K562 (cell line): ENCODE measurements around the gene CHRNA9. TPM values are rescaled to one million over a fixed set of nuclear protein-coding genes. Genes with fewer than 3 reads are reported as not detected.

Experiments
- ARID2 ChIP-seq: fragments of 450-650 bp; IDR thresholded peaks from 2 replicates; pipeline ENCODE4 v1.6.1; 2017; ENCODE audit warnings: antibody characterized with exemption, mild to moderate bottlenecking
- CTCF ChIP-seq, 3 experiments: IDR thresholded peaks in 2 of 3; conservative IDR thresholded peaks in 1 of 3; 2 replicates each; pipeline ENCODE4 v1.5.1; 2011 to 2012; ENCODE audit warnings: low read length in 3 of 3, mild to moderate bottlenecking in 3 of 3, control low read depth in 2 of 3, improper control_type of control experiment in 1 of 3, inconsistent platforms in 1 of 3, low read depth in 1 of 3, mixed read lengths in 1 of 3, moderate library complexity in 1 of 3; ENCODE audit not compliant: insufficient read depth in 2 of 3
- GABPA ChIP-seq: fragments of 200-800 bp; sonication (Bioruptor generic); conservative IDR thresholded peaks from 2 replicates; pipeline ENCODE4 v1.6.1; 2016; ENCODE audit warnings: low read depth, missing genetic modification characterization, missing compliant biosample characterization
- NONO ChIP-seq, 2 experiments: fragments of 200-400 bp in 1 of 2; fragments of 450-650 bp in 1 of 2; formaldehyde crosslinking in 1 of 2; IDR thresholded peaks; 2 replicates each; pipeline ENCODE4 v1.6.1; 2017; ENCODE audit warnings: low read depth in 2 of 2, mild to moderate bottlenecking in 2 of 2, moderate library complexity in 2 of 2, low read length in 1 of 2
- RBM25 ChIP-seq: fragments of 200-400 bp; formaldehyde crosslinking; IDR thresholded peaks from 2 replicates; pipeline ENCODE4 v1.6.1; 2018; ENCODE audit warnings: low read length, low read depth, moderate library complexity; ENCODE audit not compliant: severe bottlenecking
- SMARCB1 ChIP-seq: IDR thresholded peaks from 2 replicates; pipeline ENCODE4 v1.6.1; 2011; ENCODE audit warnings: improper control_type of control experiment, low read depth; ENCODE audit not compliant: insufficient read length
- TAF15 ChIP-seq: fragments of 200-400 bp; formaldehyde crosslinking; IDR thresholded peaks from 2 replicates; pipeline ENCODE4 v1.6.1; 2017; ENCODE audit warnings: mild to moderate bottlenecking, low read depth, low read length, moderate library complexity
- TBL1XR1 ChIP-seq, 2 experiments: IDR thresholded peaks; 2 replicates each; pipeline ENCODE4 v1.6.1; 2012; ENCODE audit warnings: improper control_type of control experiment in 2 of 2, low read length in 2 of 2, mild to moderate bottlenecking in 1 of 2
- ZBTB12 ChIP-seq: fragments of 250-450 bp; sonication (Bioruptor Pico); IDR thresholded peaks from 2 replicates; pipeline ENCODE4 v1.4.0; 2020
- ZBTB43 ChIP-seq: sonication (generic); formaldehyde crosslinking; IDR thresholded peaks from 2 replicates; pipeline ENCODE4 v1.8.0; 2023; ENCODE audit warnings: mild to moderate bottlenecking, missing genetic modification reagents
- ZNF232 ChIP-seq: sonication (generic); formaldehyde crosslinking; IDR thresholded peaks from 2 replicates; pipeline ENCODE4 v1.8.0; 2022; ENCODE audit warnings: mild to moderate bottlenecking, missing genetic modification reagents
- ZNF239 ChIP-seq: fragments of 250-450 bp; sonication (Bioruptor Pico); IDR thresholded peaks from 2 replicates; pipeline ENCODE4 v1.4.0; 2020; ENCODE audit warnings: mild to moderate bottlenecking
- ZNF75A ChIP-seq: fragments of 450-650 bp; formaldehyde crosslinking; IDR thresholded peaks from 2 replicates; pipeline ENCODE4 v1.4.0; 2020; ENCODE audit warnings: mild to moderate bottlenecking
- polyA plus RNA-seq, 8 experiments: library from polyadenylated mRNA; depleted of rRNA in 4 of 8; stranded (reverse) in 5 of 8; unstranded in 3 of 8; fragments of >200 nt; fragmentation: Nextera tagmentation in 2 of 8; fragmentation: Illumina TruSeq in 1 of 8; extraction: Ambion mirVana in 2 of 8; extraction: Trizol in 1 of 8; gene quantifications; 2 replicates each; pipeline versions ENCODE4 v1.2.1 to v1.2.3, GENCODE V29; 2011 to 2014; ENCODE audit warnings: inconsistent platforms in 1 of 8, missing spikeins in 1 of 8
- total RNA-seq, 7 experiments: library from RNA; depleted of rRNA in 6 of 7; stranded (reverse); fragments of >200 nt in 6 of 7; fragmentation: Illumina TruSeq in 2 of 7; extraction: Trizol in 2 of 7; gene quantifications; 2 replicates each; pipeline versions ENCODE4 v1.2.1 to v1.2.3, GENCODE V29; 2011 to 2021; ENCODE audit warnings: low replicate concordance in 1 of 7

The CHRNA9 gene
- total and polyA plus RNA-seq, 9 of the 15 experiments (the other 6 are each of a cell fraction or from before 2014, with no cell fraction given) = not detected

GRCh38 chr4:40309250-40309774, 25.8 kb upstream of the CHRNA9 start (continued):
- no peak for TF ChIP-seq ZBTB12
- TF ChIP-seq ARID2 = 0 out of 2 replicates have a peak, but pooled peaks have one; percentile 51
- no peak for TF ChIP-seq ZNF232 (CRISPR knock-in tag)
- no peak for TF ChIP-seq ZBTB43 (CRISPR knock-in tag)
- no peak for TF ChIP-seq ZNF75A
- TF ChIP-seq NONO (IDR thresholded peaks at IDR 0.05; ENCODE audit: low read depth in 2 of 2, low read length in 1 of 2) = no peak
- TF ChIP-seq TAF15 = no peak
- no peak for TF ChIP-seq GABPA (tag)
- peak; percentile 90 to 92 (median 91) for TF ChIP-seq CTCF (IDR thresholded peaks at IDR 0.05 in 2 of 3, conservative IDR thresholded peaks at IDR 0.05 in 1 of 3; ENCODE audit: insufficient read depth in 2 of 3, low read depth in 1 of 3, low read length in 3 of 3)
- TF ChIP-seq ZNF239 (CRISPR knock-in tag) = no peak
- TF ChIP-seq SMARCB1 = no peak
- TF ChIP-seq TBL1XR1 (IDR thresholded peaks at IDR 0.05; ENCODE audit: low read length in 2 of 2) = 0 out of 4 replicates have a peak, but pooled peaks of 1 of the 2 experiments have one; percentile 29
- no peak for TF ChIP-seq RBM25
